Activated naive CD4-positive, alpha-beta T cell (primary cell): ENCODE measurements around the gene SLC22A31.
"Not testable (repeated sequence)": the region's sequence is repeated elsewhere in the genome, so short reads cannot be mapped to it uniquely, and the experiment has no call there.

ENCODE experiments used
- DNase-seq, 4 experiments: peaks; one replicate each; lab custom pipeline; 2025; lab: John Stamatoyannopoulos, UW

The SLC22A31 gene

GRCh38 chr16:89192956-89193575 lies 7.3 kb downstream of the SLC22A31 start:
- no peak for DNase-seq

GRCh38 chr16:89192186-89192955 lies 8.0 kb downstream of the SLC22A31 start:
- DNase-seq: peak in 3 of 4 experiments; percentile 67 to 86 (median 81)

GRCh38 chr16:89191901-89192185 lies 8.5 kb downstream of the SLC22A31 start:
- no peak for DNase-seq

- no peak for DNase-seq
Measured at GRCh38 chr16:89191033-89191900, 9.1 kb downstream of the SLC22A31 start.

- DNase-seq: no peak
Measured at GRCh38 chr16:89190150-89190958, 10.0 kb downstream of the SLC22A31 start.

- no peak for DNase-seq
Measured at GRCh38 chr16:89189358-89190025, 10.8 kb downstream of the SLC22A31 start.

GRCh38 chr16:89188471-89189357 lies 11.6 kb downstream of the SLC22A31 start:
- DNase-seq: not testable (repeated sequence)

GRCh38 chr16:89187770-89188392 lies 12.5 kb downstream of the SLC22A31 start:
- DNase-seq: no peak

GRCh38 chr16:89187032-89187769 lies 13.1 kb downstream of the SLC22A31 start:
- no peak for DNase-seq

- DNase-seq: not testable (repeated sequence)
Measured at GRCh38 chr16:89186593-89187031, 13.7 kb downstream of the SLC22A31 start.

GRCh38 chr16:89185887-89186592 lies 14.3 kb downstream of the SLC22A31 start:
- not testable (repeated sequence) for DNase-seq

- no peak for DNase-seq
Measured at GRCh38 chr16:89184933-89185794, 15.2 kb downstream of the SLC22A31 start.

GRCh38 chr16:89184677-89184932 lies 15.7 kb downstream of the SLC22A31 start:
- no peak for DNase-seq

- DNase-seq: no peak
Measured at GRCh38 chr16:89183975-89184676, 16.2 kb downstream of the SLC22A31 start.

- no peak for DNase-seq
Measured at GRCh38 chr16:89183463-89183862, 16.9 kb downstream of the SLC22A31 start.

- no peak for DNase-seq
Measured at GRCh38 chr16:89179656-89180315, 20.6 kb downstream of the SLC22A31 start.

GRCh38 chr16:89179148-89179484 lies 21.2 kb downstream of the SLC22A31 start:
- no peak for DNase-seq
